Tibial artery (tissue), 4 donors: ENCODE measurements around the gene FAT4.

Experiments
- DNase-seq, 2 donors: peaks; one replicate each; pipeline ENCODE4 v3.0.0-alpha.2; 2019
- H3K27ac ChIP-seq, 2 donors: fragments of 200-600 bp; sonication (generic) in 1 of 2; 1 replicate in 1 of 2; 2 replicates in 1 of 2; pipeline ENCODE4 v1.5.1; 2018 to 2019; ENCODE audit warnings: mild to moderate bottlenecking in 1 of 2
- H3K27me3 ChIP-seq, 2 donors: fragments of 200-600 bp; sonication (generic) in 1 of 2; one replicate each; pipeline versions ENCODE4 v1.5.1 to v1.6.0; 2016 to 2019
- H3K36me3 ChIP-seq, 3 donors: fragments of 200-600 bp; sonication (generic) in 2 of 3; one replicate each; pipeline ENCODE4 v1.5.1; 2016 to 2019; ENCODE audit warnings: mild to moderate bottlenecking in 2 of 3
- H3K4me1 ChIP-seq, 4 donors: fragments of 200-600 bp; sonication (generic) in 2 of 4; 1 replicate in 3 of 4; 2 replicates in 1 of 4; pipeline ENCODE4 v1.5.1; 2016 to 2019
- H3K4me3 ChIP-seq, 2 donors: fragments of 200-600 bp; sonication (generic) in 1 of 2; 1 replicate in 1 of 2; 2 replicates in 1 of 2; pipeline ENCODE4 v1.5.1; 2018 to 2019; ENCODE audit warnings: mild to moderate bottlenecking in 2 of 2
- H3K9me3 ChIP-seq, 3 donors: fragments of 200-600 bp; sonication (generic) in 1 of 3; one replicate each; pipeline ENCODE4 v1.5.1; 2016 to 2019
- intact Hi-C: fragments of 100-400 bp; cut with DNase I; formaldehyde crosslinking; loops from one replicate; pipeline ENCODE4 v1.15.0; 2023; ENCODE audit warnings: low total_unique reads
- TF ChIP-seq, protein P1 (sequence below), 2 experiments: fragments of 200-600 bp in 1 of 2; fragments of 450-650 bp in 1 of 2; IDR thresholded peaks; one replicate each; pipeline ENCODE4 v1.5.1; 2017 to 2019; ENCODE audit warnings: antibody characterized with exemption in 2 of 2, mild to moderate bottlenecking in 1 of 2, moderate library complexity in 1 of 2

FAT4 gene

GRCh38 chr4:125317525-125317877, 2.7 kb downstream of the FAT4 start:
- intact Hi-C loops, result loop anchor here (5.0 kb wide), 1 partner anchor 80 kb away; no protein-coding TSS in a partner anchor
- DNase-seq, result peak in 1 of 2 donors; percentile 48
- H3K4me1 ChIP-seq, result peaks cover 0 to 60% (median 24%) of the 10 kb centered on the region in 4 donors
- H3K27ac ChIP-seq, result peak overlapping the region; percentile 93 to 99
- H3K27me3 ChIP-seq, result no peaks in the 10 kb centered on the region
- TF ChIP-seq, protein P1, sequence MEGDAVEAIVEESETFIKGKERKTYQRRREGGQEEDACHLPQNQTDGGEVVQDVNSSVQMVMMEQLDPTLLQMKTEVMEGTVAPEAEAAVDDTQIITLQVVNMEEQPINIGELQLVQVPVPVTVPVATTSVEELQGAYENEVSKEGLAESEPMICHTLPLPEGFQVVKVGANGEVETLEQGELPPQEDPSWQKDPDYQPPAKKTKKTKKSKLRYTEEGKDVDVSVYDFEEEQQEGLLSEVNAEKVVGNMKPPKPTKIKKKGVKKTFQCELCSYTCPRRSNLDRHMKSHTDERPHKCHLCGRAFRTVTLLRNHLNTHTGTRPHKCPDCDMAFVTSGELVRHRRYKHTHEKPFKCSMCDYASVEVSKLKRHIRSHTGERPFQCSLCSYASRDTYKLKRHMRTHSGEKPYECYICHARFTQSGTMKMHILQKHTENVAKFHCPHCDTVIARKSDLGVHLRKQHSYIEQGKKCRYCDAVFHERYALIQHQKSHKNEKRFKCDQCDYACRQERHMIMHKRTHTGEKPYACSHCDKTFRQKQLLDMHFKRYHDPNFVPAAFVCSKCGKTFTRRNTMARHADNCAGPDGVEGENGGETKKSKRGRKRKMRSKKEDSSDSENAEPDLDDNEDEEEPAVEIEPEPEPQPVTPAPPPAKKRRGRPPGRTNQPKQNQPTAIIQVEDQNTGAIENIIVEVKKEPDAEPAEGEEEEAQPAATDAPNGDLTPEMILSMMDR (IDR thresholded peaks at IDR 0.05), result peak in 1 of 2 experiments; percentile 41
- no peaks in the 10 kb centered on the region for H3K36me3 ChIP-seq
- H3K4me3 ChIP-seq, result peak overlapping the region; percentile 83 to 99
- no peaks in the 10 kb centered on the region for H3K9me3 ChIP-seq

DNA sequence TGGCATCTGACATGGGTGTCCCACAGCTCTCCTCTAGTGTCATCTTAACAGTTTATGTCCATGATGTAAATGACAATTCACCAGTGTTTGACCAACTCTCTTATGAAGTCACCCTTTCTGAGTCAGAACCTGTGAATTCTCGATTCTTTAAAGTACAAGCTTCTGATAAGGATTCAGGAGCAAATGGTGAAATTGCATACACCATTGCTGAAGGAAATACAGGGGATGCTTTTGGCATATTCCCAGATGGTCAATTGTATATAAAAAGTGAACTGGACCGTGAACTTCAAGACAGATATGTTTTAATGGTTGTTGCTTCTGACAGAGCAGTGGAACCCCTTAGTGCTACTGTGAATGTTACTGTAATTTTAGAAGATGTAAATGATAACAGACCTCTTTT, 4.6 kb downstream of the FAT4 start:
- Histone ChIP-seq H3K27me3 (no peaks in the 10 kb centered on the region), H3K36me3 (no peaks in the 10 kb centered on the region), H3K9me3 (no peaks in the 10 kb centered on the region), H3K27ac (peak overlapping the region; percentile 20 to 24), H3K4me1 (peaks cover 0 to 70% (median 18%) of the 10 kb centered on the region in 4 donors), H3K4me3 (peak overlapping the region; percentile 83 to 99)
- TF ChIP-seq, protein P1 (IDR thresholded peaks at IDR 0.05), result no peak
- no peak for DNase-seq
- intact Hi-C loops, result loop anchor here (5.0 kb wide), 1 partner anchor 78 kb away; no protein-coding TSS in a partner anchor

GRCh38 chr4:125321709-125322365, 7.1 kb downstream of the FAT4 start:
- H3K27me3 ChIP-seq, result no peaks in the 10 kb centered on the region
- intact Hi-C loops, result no loop called here
- TF ChIP-seq, protein P1 (IDR thresholded peaks at IDR 0.05), result no peak
- peak overlapping the region; percentile 24 to 30 for H3K4me3 ChIP-seq
- DNase-seq, result no peak
- H3K36me3 ChIP-seq, result no peaks in the 10 kb centered on the region
- H3K9me3 ChIP-seq, result no peaks in the 10 kb centered on the region
- H3K4me1 ChIP-seq, result peaks cover 0 to 90% (median 17%) of the 10 kb centered on the region in 4 donors
- peak overlapping the region; percentile 64 to 66 for H3K27ac ChIP-seq

- Histone ChIP-seq H3K36me3 (no peaks in the 10 kb centered on the region), H3K4me1 (peaks cover 0 to 95% (median 17%) of the 10 kb centered on the region in 4 donors), H3K27me3 (no peaks in the 10 kb centered on the region), H3K9me3 (no peaks in the 10 kb centered on the region), H3K27ac (peak overlapping the region; percentile 64 to 66), H3K4me3 (peak overlapping the region; percentile 24 to 30)
- TF ChIP-seq, protein P1 (IDR thresholded peaks at IDR 0.05), result no peak
- no peak for DNase-seq
- intact Hi-C loops, result no loop called here
Observed at GRCh38 chr4:125322366-125322730, 7.6 kb downstream of the FAT4 start.

GRCh38 chr4:125323654-125324053, 8.9 kb downstream of the FAT4 start:
- H3K27ac ChIP-seq, result peak overlapping the region; percentile 64 to 66
- no peaks in the 10 kb centered on the region for H3K36me3 ChIP-seq
- TF ChIP-seq, protein P1 (IDR thresholded peaks at IDR 0.05), result no peak
- peak overlapping the region; percentile 24 to 30 for H3K4me3 ChIP-seq
- H3K4me1 ChIP-seq, result peaks cover 0 to 91% (median 8%) of the 10 kb centered on the region in 4 donors
- intact Hi-C loops, result no loop called here
- DNase-seq, result no peak
- no peaks in the 10 kb centered on the region for H3K27me3 ChIP-seq
- H3K9me3 ChIP-seq, result no peaks in the 10 kb centered on the region
